ENCODE results near the gene CCDC149.

The CCDC149 gene

DNA sequence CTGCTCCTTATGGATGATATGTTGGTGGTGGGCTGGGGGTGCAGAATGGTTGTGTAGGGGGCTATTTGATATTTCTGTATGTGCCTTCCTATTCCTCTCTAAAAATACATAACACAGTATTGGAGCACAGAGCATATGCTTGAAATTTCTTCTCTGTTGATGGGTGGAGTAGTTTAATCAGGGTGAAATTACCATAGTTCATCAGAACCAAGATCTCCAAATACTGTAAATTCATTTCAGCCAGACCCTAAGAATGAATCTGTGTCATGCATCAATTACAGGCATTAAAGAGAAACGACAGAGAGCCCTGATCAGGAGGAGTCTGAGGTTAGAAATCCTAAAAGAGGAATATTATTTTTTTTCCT lies 25.1 kb upstream of the CCDC149 start:
- no peak overlapping the region for H3K27ac ChIP-seq
- ChIA-PET POLR2A (ENCODE audit: low non-redundant PET) (no interaction called here), CTCF (no interaction called here)
- no peak for DNase-seq (ENCODE audit: low spot score)
- TF ChIP-seq, protein P1, sequence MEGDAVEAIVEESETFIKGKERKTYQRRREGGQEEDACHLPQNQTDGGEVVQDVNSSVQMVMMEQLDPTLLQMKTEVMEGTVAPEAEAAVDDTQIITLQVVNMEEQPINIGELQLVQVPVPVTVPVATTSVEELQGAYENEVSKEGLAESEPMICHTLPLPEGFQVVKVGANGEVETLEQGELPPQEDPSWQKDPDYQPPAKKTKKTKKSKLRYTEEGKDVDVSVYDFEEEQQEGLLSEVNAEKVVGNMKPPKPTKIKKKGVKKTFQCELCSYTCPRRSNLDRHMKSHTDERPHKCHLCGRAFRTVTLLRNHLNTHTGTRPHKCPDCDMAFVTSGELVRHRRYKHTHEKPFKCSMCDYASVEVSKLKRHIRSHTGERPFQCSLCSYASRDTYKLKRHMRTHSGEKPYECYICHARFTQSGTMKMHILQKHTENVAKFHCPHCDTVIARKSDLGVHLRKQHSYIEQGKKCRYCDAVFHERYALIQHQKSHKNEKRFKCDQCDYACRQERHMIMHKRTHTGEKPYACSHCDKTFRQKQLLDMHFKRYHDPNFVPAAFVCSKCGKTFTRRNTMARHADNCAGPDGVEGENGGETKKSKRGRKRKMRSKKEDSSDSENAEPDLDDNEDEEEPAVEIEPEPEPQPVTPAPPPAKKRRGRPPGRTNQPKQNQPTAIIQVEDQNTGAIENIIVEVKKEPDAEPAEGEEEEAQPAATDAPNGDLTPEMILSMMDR (conservative IDR thresholded peaks at IDR 0.05; ENCODE audit: low read depth), result no peak

DNA sequence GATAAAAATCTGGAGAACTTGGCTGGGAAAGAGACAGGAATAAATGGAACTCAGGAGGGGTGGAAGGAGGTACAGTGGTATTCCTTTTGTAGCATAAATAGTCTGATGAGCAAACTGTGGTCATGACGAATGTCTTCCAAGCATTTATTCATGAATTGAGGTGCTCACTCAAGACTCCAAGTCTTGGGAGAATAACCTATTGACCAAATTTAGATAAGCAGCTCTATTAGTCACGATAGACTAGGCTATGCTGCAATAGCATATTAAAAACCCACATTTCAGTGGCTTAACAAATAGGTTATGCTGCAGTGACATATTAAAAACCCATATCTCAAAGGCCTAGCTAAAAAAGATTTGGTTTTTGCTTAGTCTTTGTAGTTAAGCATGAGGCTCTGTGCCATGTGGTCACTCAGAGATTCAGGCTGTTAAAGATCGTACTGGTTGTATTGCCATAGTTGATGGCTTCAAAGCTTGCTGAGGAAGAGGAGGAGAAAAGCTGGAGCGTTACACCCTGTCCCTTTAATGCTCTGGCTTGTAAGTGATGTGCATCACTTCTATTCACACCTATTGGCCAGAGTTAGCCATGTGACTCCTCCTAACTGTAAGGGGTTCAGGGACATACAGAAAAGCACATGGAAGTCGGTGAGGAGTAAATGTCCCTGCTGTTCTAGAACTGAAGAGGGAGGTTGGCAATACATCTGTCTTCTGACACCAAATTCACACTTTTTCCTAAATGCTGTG lies 24.5 kb upstream of the CCDC149 start:
- ChIA-PET POLR2A (ENCODE audit: low non-redundant PET) (no interaction called here), CTCF (no interaction called here)
- TF ChIP-seq, protein P1 (conservative IDR thresholded peaks at IDR 0.05; ENCODE audit: low read depth), result no peak
- DNase-seq (ENCODE audit: low spot score), result no peak
- H3K27ac ChIP-seq, result no peak overlapping the region

- ChIA-PET CTCF (no interaction called here), POLR2A (ENCODE audit: low non-redundant PET) (no interaction called here)
- H3K27ac ChIP-seq, result no peak overlapping the region
- TF ChIP-seq, protein P1 (conservative IDR thresholded peaks at IDR 0.05; ENCODE audit: low read depth), result no peak
- no peak for DNase-seq (ENCODE audit: low spot score)
These were observed 23.0 kb upstream of the CCDC149 start for GRCh38 chr4:24935856-24936255.

DNA sequence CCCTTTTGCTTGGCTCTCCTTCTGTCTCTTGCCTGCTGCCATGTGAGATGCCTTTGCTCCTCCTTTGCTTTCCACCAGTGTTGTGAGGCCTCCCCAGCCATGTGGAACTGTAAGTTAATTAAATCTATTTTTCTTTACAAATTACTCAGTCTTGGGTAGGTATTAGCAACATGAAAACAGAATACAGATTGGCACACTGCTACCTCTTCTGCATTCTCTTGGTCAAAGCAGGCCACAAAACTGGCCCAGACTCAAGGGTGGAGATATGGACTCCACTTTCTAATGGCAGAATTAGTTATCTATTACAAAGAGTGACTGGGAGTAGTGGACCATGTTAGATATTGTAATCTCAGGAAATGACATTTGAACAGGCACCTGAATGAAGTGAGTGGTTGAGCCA lies 21.5 kb upstream of the CCDC149 start:
- H3K27ac ChIP-seq, result no peak overlapping the region
- ChIA-PET CTCF (interaction anchor here (0.6 kb wide), 1 partner anchor 111 kb away, joined by 3 read pairs; no protein-coding TSS in a partner anchor), POLR2A (ENCODE audit: low non-redundant PET) (no interaction called here)
- TF ChIP-seq, protein P1 (conservative IDR thresholded peaks at IDR 0.05; ENCODE audit: low read depth), result no peak
- no peak for DNase-seq (ENCODE audit: low spot score)

- ChIA-PET POLR2A (ENCODE audit: low non-redundant PET) (no interaction called here), CTCF (interaction anchor here (0.6 kb wide), 1 partner anchor 112 kb away, joined by 3 read pairs; no protein-coding TSS in a partner anchor)
- H3K27ac ChIP-seq, result no peak overlapping the region
- TF ChIP-seq, protein P1 (conservative IDR thresholded peaks at IDR 0.05; ENCODE audit: low read depth), result no peak
- no peak for DNase-seq (ENCODE audit: low spot score)
These were observed 20.9 kb upstream of the CCDC149 start for GRCh38 chr4:24933684-24934275.

- ChIA-PET CTCF (no interaction called here), POLR2A (ENCODE audit: low non-redundant PET) (no interaction called here)
- TF ChIP-seq, protein P1 (conservative IDR thresholded peaks at IDR 0.05; ENCODE audit: low read depth), result no peak
- H3K27ac ChIP-seq, result no peak overlapping the region
- DNase-seq (ENCODE audit: low spot score), result no peak
These were observed 19.8 kb upstream of the CCDC149 start for GRCh38 chr4:24932515-24933225.
